Stimulated activated CD4-positive, alpha-beta T cell treated with anti-CD3 and anti-CD28 coated beads, Interleukin-1b, Interleukin-23, amount 100 ng/mL, for 48 hours (primary cell): ENCODE measurements around the gene WNT3A.
"Not testable (repeated sequence)": the region's sequence is repeated elsewhere in the genome, so short reads cannot be mapped to it uniquely, and the experiment has no call there.

Source experiments
- DNase-seq: peaks from one replicate; pipeline ENCODE4 v3.0.0-alpha.2; 2020

WNT3A gene

GRCh38 chr1:228013131-228013934 lies 6.5 kb downstream of the WNT3A start:
- DNase-seq = no peak

GRCh38 chr1:228013935-228014930 lies 7.4 kb downstream of the WNT3A start:
- no peak for DNase-seq

GRCh38 chr1:228015276-228016180 lies 8.7 kb downstream of the WNT3A start:
- no peak for DNase-seq

- no peak for DNase-seq
These were observed 9.3 kb downstream of the WNT3A start for GRCh38 chr1:228016181-228016510.

GRCh38 chr1:228016653-228017355 lies 10.0 kb downstream of the WNT3A start:
- no peak for DNase-seq

GRCh38 chr1:228017356-228018124 lies 10.7 kb downstream of the WNT3A start:
- no peak for DNase-seq

GRCh38 chr1:228018125-228018398 lies 11.3 kb downstream of the WNT3A start:
- no peak for DNase-seq

- no peak for DNase-seq
These were observed 12.3 kb downstream of the WNT3A start for GRCh38 chr1:228018961-228019721.

GRCh38 chr1:228019722-228020083 lies 12.9 kb downstream of the WNT3A start:
- DNase-seq = not testable (repeated sequence)

GRCh38 chr1:228020686-228021354 lies 14.0 kb downstream of the WNT3A start:
- no peak for DNase-seq

GRCh38 chr1:228021355-228022030 lies 14.7 kb downstream of the WNT3A start:
- no peak for DNase-seq

GRCh38 chr1:228022571-228023293 lies 15.9 kb downstream of the WNT3A start:
- DNase-seq = no peak

GRCh38 chr1:228023294-228023639 lies 16.5 kb downstream of the WNT3A start:
- DNase-seq = no peak

- DNase-seq = no peak
These were observed 22.5 kb downstream of the WNT3A start for GRCh38 chr1:228029281-228029680.

- no peak for DNase-seq
These were observed 23.8 kb downstream of the WNT3A start for GRCh38 chr1:228030451-228031201.

GRCh38 chr1:228031276-228031995 lies 24.6 kb downstream of the WNT3A start:
- DNase-seq = no peak

GRCh38 chr1:228032041-228032440 lies 25.2 kb downstream of the WNT3A start:
- no peak for DNase-seq

GRCh38 chr1:228033376-228033775 lies 26.6 kb downstream of the WNT3A start:
- DNase-seq = no peak
